ENCODE measurements around the gene GOLT1B. TPM values are rescaled to one million over a fixed set of nuclear protein-coding genes. Genes with fewer than 3 reads are reported as not detected.

GOLT1B gene
- total RNA-seq, 1 experiment from 2014 or later: 69.1 TPM

DNA sequence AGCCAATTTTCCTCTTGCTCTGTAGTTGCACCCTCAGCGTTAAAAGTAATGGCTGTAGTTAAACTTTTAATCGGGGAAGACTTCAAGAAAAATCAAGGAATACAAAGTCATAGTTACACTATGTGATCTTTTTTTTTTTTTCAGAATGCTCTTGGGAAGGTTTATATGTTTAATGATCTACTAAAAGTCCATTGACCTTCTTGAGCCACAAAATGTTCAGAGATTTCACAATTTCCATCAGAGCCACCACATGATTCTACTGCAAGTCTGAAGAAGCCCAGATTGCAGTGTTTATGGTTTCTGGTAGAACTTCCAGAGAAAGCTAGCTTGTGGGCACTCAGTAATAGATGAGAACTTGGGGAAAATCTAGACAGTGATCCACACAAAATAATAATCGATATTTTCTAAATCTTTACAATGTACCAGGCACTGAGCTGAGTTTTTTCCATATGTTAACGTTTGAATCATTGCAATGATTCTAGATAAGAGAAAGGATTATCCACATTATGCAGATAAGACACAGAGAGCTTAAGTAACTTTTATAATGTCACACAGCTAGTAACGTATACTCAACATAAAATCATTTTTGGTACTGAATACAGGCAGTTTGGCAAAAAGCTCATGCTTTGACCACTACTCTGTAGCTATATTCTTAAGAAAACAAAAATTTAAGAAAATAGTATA, 64.8 kb downstream of the GOLT1B start:
- DNase-seq (ENCODE audit: low spot score): no peak

GRCh38 chr12:21566907-21567394, 65.4 kb downstream of the GOLT1B start:
- DNase-seq (ENCODE audit: low spot score): no peak

Other genes starting within 250 kb of the GOLT1B start
- gene SLCO1A2, start 166.9 kb upstream of the GOLT1B start, total RNA-seq (2014; rRNA removed; shearing (Covaris generic)): not detected in 2 replicates
- not detected in 2 replicates for gene IAPP, start 128.9 kb upstream of the GOLT1B start, total RNA-seq (2014; rRNA removed; shearing (Covaris generic))
- 5.8 and 6.4 TPM in 2 replicates for gene PYROXD1, start 64.1 kb upstream of the GOLT1B start, total RNA-seq (2014; rRNA removed; shearing (Covaris generic))
- gene RECQL, start 154 bp upstream of the GOLT1B start, total RNA-seq (2014; rRNA removed; shearing (Covaris generic)): 11.3 and 15.2 TPM in 2 replicates
- gene SPX, start 24.5 kb downstream of the GOLT1B start, total RNA-seq (2014; rRNA removed; shearing (Covaris generic)): not detected in 2 replicates
- gene GYS2, start 103.1 kb downstream of the GOLT1B start, total RNA-seq (2014; rRNA removed; shearing (Covaris generic)): not detected in 2 replicates
- 826 and 874 TPM in 2 replicates for gene LDHB, start 156.1 kb downstream of the GOLT1B start, total RNA-seq (2014; rRNA removed; shearing (Covaris generic))